ENCODE data around the gene TRIM49.
"Not testable (repeated sequence)": the region's sequence is repeated elsewhere in the genome, so short reads cannot be mapped to it uniquely, and the experiment has no call there.

Gene TRIM49, protein sequence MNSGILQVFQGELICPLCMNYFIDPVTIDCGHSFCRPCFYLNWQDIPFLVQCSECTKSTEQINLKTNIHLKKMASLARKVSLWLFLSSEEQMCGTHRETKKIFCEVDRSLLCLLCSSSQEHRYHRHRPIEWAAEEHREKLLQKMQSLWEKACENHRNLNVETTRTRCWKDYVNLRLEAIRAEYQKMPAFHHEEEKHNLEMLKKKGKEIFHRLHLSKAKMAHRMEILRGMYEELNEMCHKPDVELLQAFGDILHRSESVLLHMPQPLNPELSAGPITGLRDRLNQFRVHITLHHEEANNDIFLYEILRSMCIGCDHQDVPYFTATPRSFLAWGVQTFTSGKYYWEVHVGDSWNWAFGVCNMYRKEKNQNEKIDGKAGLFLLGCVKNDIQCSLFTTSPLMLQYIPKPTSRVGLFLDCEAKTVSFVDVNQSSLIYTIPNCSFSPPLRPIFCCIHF

DNA sequence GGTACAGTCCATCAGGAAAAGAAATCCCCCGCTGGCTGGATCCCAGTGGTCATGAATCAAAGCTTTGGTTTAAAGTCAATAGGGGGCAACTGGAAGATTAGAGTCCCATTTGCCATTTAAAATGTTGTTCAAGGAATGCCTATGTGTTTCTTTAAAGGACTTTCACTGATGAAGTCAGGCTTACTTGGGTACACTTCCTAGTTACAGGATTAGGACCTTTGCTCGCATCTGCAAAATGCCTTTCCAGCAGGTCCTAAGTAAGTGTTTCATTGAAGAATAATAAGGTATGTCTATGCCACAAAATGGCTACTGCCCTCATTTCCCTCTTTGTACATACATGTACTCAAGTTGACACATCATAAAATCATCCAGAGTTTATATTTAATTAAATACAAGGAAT is at the start of gene TRIM49:
TSS of gene TRIM49 (minus strand) at position 101 of the 400 bp plus-strand sequence. CDS start 4,106 bp downstream, outside the sequence.
- not testable (repeated sequence) for H3K9me3 ChIP-seq (ENCODE audit: control insufficient read depth, low read length); H3K4me1 ChIP-seq (ENCODE audit: control insufficient read depth, insufficient read depth, low read length); H3K27me3 ChIP-seq (ENCODE audit: control insufficient read depth, insufficient read depth, low read length); H3K36me3 ChIP-seq (ENCODE audit: control insufficient read depth, insufficient read depth, low read length); H3K4me3 ChIP-seq (ENCODE audit: low read length); H3K9ac ChIP-seq (ENCODE audit: low read length)

DNA sequence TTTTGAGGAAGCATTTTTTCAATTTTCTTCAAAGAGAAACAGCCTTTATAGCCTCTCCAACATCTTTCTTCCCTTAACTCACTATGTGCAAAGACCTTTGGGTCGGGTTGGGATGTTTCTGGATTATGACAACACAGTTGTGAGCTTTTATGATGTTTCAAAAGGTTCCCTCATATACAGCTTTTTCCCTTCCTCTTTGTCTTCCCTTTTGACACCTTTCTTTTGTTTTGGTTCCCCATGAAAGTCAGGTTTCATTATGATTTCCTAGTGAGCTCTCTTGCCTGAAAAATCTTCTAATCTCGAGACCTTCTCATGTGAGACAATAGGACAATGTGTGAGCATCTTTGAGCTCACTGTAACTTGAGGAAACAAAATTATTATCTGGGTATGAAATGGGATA is 18.3 kb upstream of the TRIM49 start:
- not testable (repeated sequence) for H3K4me1 ChIP-seq (ENCODE audit: control insufficient read depth, insufficient read depth, low read length); H3K9ac ChIP-seq (ENCODE audit: low read length); H3K9me3 ChIP-seq (ENCODE audit: control insufficient read depth, low read length); H3K36me3 ChIP-seq (ENCODE audit: control insufficient read depth, insufficient read depth, low read length); H3K4me3 ChIP-seq (ENCODE audit: low read length); H3K27me3 ChIP-seq (ENCODE audit: control insufficient read depth, insufficient read depth, low read length)

DNA sequence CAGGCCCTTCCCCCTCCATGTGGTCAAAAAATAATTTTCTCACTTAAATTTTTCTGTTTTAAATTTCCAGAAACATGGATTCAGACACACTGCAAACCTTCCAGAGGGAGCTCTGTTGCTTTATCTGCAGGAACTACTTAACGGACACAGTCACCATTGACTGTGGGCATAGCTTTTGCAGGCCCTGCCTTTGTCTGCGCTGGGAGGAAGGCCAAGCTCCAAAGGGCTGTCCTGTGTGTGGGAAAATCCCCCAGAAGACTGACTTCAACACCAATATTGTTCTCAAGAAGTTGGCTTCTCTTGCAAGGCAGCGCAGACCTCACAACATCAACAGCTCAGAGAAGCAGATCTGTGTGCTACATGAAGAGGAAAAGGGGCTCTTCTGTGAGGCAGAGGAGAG is 11.6 kb upstream of the TRIM49 start:
- not testable (repeated sequence) for H3K27me3 ChIP-seq (ENCODE audit: control insufficient read depth, insufficient read depth, low read length); H3K36me3 ChIP-seq (ENCODE audit: control insufficient read depth, insufficient read depth, low read length); H3K9me3 ChIP-seq (ENCODE audit: control insufficient read depth, low read length); H3K4me3 ChIP-seq (ENCODE audit: low read length); H3K4me1 ChIP-seq (ENCODE audit: control insufficient read depth, insufficient read depth, low read length); H3K9ac ChIP-seq (ENCODE audit: low read length)

DNA sequence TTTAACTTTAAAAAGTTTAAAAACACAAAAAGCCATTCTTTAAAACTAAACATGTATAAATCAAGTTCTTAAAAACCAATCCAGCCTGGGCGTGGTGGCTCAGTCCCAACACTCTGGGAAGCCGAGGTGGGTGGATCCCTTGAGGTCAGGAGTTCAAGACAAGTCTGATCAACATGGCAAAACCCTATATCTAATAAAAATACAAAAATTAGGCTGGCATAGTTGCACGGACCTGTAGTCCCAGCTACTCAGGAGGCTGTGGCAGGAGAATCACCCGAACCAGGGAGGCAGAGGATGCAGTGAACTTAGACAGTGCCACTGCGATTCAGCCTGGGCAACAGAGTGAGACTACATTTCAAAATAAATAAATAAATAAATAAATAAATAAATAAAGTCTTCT is 5.2 kb upstream of the TRIM49 start:
- not testable (repeated sequence) for H3K27me3 ChIP-seq (ENCODE audit: control insufficient read depth, insufficient read depth, low read length); H3K36me3 ChIP-seq (ENCODE audit: control insufficient read depth, insufficient read depth, low read length); H3K4me3 ChIP-seq (ENCODE audit: low read length); H3K9me3 ChIP-seq (ENCODE audit: control insufficient read depth, low read length); H3K4me1 ChIP-seq (ENCODE audit: control insufficient read depth, insufficient read depth, low read length); H3K9ac ChIP-seq (ENCODE audit: low read length)

DNA sequence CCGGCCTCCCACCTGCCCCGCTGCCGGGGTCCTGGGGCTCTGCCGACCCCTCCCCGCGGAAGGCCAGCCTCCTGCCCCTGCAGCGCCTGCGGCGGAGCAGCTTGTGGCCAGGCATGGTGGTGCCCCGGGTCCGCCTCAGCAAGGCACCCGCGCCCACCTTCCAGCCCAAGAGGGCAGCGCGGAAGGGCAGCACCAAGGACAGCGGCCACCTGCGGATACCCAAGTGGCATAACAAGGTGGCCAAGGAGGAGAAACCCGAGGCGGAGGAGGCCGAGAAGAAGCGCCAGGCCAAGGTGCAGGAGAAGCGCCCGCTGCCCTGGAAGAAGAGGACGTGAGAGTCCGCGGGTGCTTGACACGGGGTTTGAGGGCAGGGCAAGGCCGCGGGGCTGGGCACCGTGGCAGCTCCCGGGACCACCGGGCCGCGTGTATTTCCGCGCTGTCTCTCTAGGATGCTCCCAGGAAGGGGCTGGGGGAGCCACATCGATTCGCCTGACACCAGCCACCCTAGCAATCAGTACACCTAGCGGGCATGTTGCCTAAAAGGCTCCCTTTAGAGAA is 20.8 kb downstream of the TRIM49 start:
- H3K9me3 ChIP-seq (ENCODE audit: control insufficient read depth, low read length); H3K36me3 ChIP-seq (ENCODE audit: control insufficient read depth, insufficient read depth, low read length); H3K4me3 ChIP-seq (ENCODE audit: low read length); H3K4me1 ChIP-seq (ENCODE audit: control insufficient read depth, insufficient read depth, low read length); H3K9ac ChIP-seq (ENCODE audit: low read length); H3K27me3 ChIP-seq (ENCODE audit: control insufficient read depth, insufficient read depth, low read length): not testable (repeated sequence)

DNA sequence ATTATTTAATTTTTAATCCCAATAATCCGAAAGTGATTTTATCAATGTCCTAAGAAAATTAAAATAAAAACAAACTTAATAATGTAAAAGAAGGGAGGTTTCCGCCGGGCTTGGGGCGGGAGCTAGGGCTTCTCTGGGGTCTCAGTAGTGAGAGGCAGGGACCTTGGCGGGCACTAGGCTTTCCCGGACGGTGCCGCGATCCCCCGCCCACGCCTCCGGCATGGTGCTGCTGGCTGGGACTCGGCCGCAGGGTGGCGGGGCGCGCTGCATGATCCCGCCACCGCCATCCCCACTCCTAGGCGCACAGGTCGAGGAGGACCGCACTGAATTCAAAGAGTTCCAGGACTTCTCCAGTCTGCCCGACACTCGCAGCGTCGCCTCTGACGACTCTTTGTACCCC is 22.6 kb downstream of the TRIM49 start:
- not testable (repeated sequence) for H3K27me3 ChIP-seq (ENCODE audit: control insufficient read depth, insufficient read depth, low read length); H3K36me3 ChIP-seq (ENCODE audit: control insufficient read depth, insufficient read depth, low read length); H3K4me3 ChIP-seq (ENCODE audit: low read length); H3K9me3 ChIP-seq (ENCODE audit: control insufficient read depth, low read length); H3K4me1 ChIP-seq (ENCODE audit: control insufficient read depth, insufficient read depth, low read length); H3K9ac ChIP-seq (ENCODE audit: low read length)

DNA sequence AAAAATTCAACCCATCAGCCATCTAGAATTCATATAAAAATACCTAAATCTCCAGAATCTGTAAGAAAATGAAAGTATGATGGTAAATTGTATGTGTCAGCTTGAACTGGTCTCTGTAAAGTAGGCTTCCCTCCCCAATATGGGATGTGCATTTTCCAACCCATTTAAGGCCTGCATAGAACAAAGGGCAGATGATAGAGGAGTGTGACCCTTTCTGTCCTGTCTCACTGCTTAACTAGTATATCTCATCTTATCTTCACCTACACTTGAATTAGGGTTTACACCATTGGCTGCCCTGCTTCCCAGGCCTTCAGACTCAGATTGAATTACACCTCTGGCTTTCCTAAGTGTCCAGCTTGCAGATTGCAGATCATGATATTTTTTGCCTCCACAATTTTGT is 57.6 kb downstream of the TRIM49 start:
- H3K36me3 ChIP-seq (ENCODE audit: control insufficient read depth, insufficient read depth, low read length); H3K9me3 ChIP-seq (ENCODE audit: control insufficient read depth, low read length); H3K27me3 ChIP-seq (ENCODE audit: control insufficient read depth, insufficient read depth, low read length); H3K4me3 ChIP-seq (ENCODE audit: low read length); H3K4me1 ChIP-seq (ENCODE audit: control insufficient read depth, insufficient read depth, low read length); H3K9ac ChIP-seq (ENCODE audit: low read length): not testable (repeated sequence)

Measured in mucosa of stomach (tissue), 1 donor.